Esophagus muscularis mucosa (tissue), 4 donors: ENCODE measurements around the gene PDZD11. TPM values are rescaled to one million over a fixed set of nuclear protein-coding genes. Genes with fewer than 3 reads are reported as not detected.
"Not testable (repeated sequence)": the region's sequence is repeated elsewhere in the genome, so short reads cannot be mapped to it uniquely, and the experiment has no call there.

Source experiments
- DNase-seq: peaks from one replicate; pipeline ENCODE4 v3.0.0-alpha.2; 2017; ENCODE audit errors: extremely low spot score
- H3K27ac ChIP-seq, 4 donors: fragments of 200-600 bp; sonication (generic); replicated peaks in 1 of 4; 1 replicate in 3 of 4; 2 replicates in 1 of 4; pipeline ENCODE4 v1.5.1; 2016 to 2019; ENCODE audit warnings: mild to moderate bottlenecking in 1 of 4
- H3K27me3 ChIP-seq, 4 donors: fragments of 200-600 bp; sonication (generic); one replicate each; pipeline versions ENCODE4 v1.5.1 to v1.6.0; 2016 to 2019
- H3K36me3 ChIP-seq, 4 donors: fragments of 200-600 bp; sonication (generic); one replicate each; pipeline ENCODE4 v1.5.1; 2016 to 2019
- H3K4me1 ChIP-seq, 4 donors: fragments of 200-600 bp; sonication (generic); one replicate each; pipeline ENCODE4 v1.5.1; 2016 to 2019
- H3K4me3 ChIP-seq, 4 donors: fragments of 200-600 bp; sonication (generic); 1 replicate in 2 of 4; 2 replicates in 2 of 4; pipeline ENCODE4 v1.5.1; 2016 to 2019; ENCODE audit warnings: mild to moderate bottlenecking in 4 of 4, moderate library complexity in 1 of 4
- H3K9me3 ChIP-seq, 4 donors: fragments of 200-600 bp; sonication (generic); 1 replicate in 3 of 4; 2 replicates in 1 of 4; pipeline ENCODE4 v1.5.1; 2016 to 2019
- CTCF ChIP-seq, 3 experiments: fragments of 200-600 bp in 2 of 3; fragments of 450-650 bp in 1 of 3; sonication (generic) in 2 of 3; IDR thresholded peaks; one replicate each; pipeline ENCODE4 v1.5.1; 2017 to 2019; ENCODE audit warnings: antibody characterized with exemption in 3 of 3, mild to moderate bottlenecking in 2 of 3, moderate library complexity in 1 of 3
- EP300 ChIP-seq: sonication (generic); formaldehyde crosslinking; IDR thresholded peaks from one replicate; pipeline ENCODE4 v1.6.1; 2017; ENCODE audit warnings: antibody characterized with exemption
- POLR2A ChIP-seq: fragments of 450-650 bp; IDR thresholded peaks from one replicate; pipeline ENCODE4 v1.6.1; 2017; ENCODE audit warnings: antibody characterized with exemption, moderate library complexity, mild to moderate bottlenecking, low read depth
- POLR2AphosphoS5 ChIP-seq, 2 donors: sonication (generic); formaldehyde crosslinking; IDR thresholded peaks; one replicate each; pipeline ENCODE4 v1.6.1; 2017; ENCODE audit warnings: antibody characterized with exemption in 2 of 2
- WGBS: methylation state at CpG from one replicate; pipeline ENCODE4 v1.1.5; 2018; 5-methylcytosine and 5-hydroxymethylcytosine counted together
- intact Hi-C: fragments of 100-400 bp; cut with DNase I; formaldehyde crosslinking; loops from one replicate; pipeline ENCODE4 v1.15.1; 2023
- total RNA-seq, 4 donors: library from RNA; depleted of rRNA; stranded (reverse); fragments of >200 nt; gene quantifications; one replicate each; pipeline versions ENCODE4 v1.1.0 to v1.2.1, GENCODE V29; 2016

Gene PDZD11
- total RNA-seq, 4 donors from 2014 or later: 26.0 to 32.9 (median 29.4) TPM

DNA sequence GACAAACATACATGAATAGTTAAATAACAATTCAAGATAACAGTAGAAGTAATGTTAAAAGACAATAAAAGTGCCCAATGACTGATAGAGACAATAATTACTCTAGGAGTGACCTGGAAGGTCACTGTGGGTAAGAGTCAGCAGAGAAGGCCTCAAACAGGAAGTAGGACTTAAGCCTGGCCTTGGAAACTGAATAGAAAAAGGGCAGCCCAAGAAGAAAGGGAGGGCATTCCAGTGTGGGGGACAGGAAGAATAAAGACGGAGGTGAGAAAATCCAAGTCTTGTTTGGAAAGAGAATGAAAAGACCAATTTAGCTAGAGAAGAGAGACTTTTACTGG, 35.7 kb downstream of the PDZD11 start:
- no peak overlapping the region for H3K4me3 ChIP-seq
- H3K27ac ChIP-seq: no peak overlapping the region
- TF ChIP-seq CTCF (IDR thresholded peaks at IDR 0.05) (no peak), EP300 (no peak), POLR2A (no peak), POLR2AphosphoS5 (IDR thresholded peaks at IDR 0.05) (no peak)
- no peaks in the 10 kb centered on the region for H3K4me1 ChIP-seq
- no peaks in the 10 kb centered on the region for H3K9me3 ChIP-seq
- WGBS: 82% methylated on average over 1 of the region's 1 CpG
- H3K36me3 ChIP-seq: no peaks in the 10 kb centered on the region
- intact Hi-C loops: no loop called here
- no peak for DNase-seq
- no peaks in the 10 kb centered on the region for H3K27me3 ChIP-seq

DNA sequence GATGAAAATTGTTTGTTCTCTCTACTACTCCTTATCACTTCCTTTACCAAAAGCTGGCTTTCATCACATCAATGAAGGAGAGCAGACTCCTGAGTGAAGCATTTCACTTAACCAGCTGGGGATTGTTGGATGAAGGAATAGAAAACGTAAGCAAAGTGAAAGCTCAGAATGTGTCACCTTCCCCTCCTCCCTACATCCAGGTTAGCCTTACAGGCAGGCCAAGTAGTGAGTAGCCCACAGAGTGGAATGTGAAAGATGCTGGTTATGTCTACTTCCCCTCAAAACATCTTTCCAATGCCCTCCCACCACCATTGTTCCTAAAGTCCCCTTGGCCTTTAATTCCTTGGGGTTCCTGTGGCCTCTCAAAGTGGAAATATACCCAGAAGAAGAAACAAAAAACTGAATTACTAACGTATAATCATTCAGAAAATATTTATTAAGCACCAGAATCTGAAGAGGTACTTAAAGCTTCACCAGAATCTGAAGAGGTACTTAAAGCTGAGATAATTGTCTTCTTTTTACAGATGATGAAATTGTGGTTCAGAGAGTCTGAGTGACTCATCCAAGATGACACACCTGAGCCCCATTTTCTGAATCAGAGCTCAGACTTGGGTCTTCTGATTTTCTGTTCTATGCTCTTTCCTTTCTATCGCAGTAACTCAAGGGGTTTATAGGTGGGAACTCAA, 36.2 kb downstream of the PDZD11 start:
- TF ChIP-seq POLR2AphosphoS5 (IDR thresholded peaks at IDR 0.05): no peak
- no peak for TF ChIP-seq EP300
- no peak for TF ChIP-seq CTCF (IDR thresholded peaks at IDR 0.05)
- TF ChIP-seq POLR2A: no peak
- intact Hi-C loops: no loop called here
- 83% methylated on average over 3 of the region's 3 CpGs for WGBS

DNA sequence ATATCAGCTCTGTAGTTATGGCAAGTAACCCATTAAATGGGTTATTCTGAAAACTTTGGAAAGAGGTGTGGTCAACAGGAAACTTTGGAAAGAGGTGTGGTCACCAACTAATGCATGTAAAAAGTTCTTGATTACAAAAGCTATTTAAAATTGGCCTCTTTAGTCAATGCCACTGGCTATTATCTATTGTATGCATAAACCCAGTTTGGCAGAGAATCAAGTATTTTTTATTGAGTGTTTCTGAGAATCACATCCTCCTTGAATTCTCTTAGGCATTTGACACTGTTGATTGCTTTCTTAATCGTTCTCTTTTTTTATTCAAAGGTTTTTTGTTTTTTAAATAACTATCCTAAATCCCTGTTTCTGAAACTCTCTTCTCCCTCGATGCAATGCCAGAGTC, 37.2 kb downstream of the PDZD11 start:
- Histone ChIP-seq H3K27me3 (no peaks in the 10 kb centered on the region), H3K4me3 (no peak overlapping the region), H3K36me3 (no peaks in the 10 kb centered on the region), H3K4me1 (no peaks in the 10 kb centered on the region), H3K27ac (no peak overlapping the region), H3K9me3 (no peaks in the 10 kb centered on the region)
- DNase-seq: no peak
- TF ChIP-seq POLR2AphosphoS5 (IDR thresholded peaks at IDR 0.05) (no peak), CTCF (IDR thresholded peaks at IDR 0.05) (no peak), EP300 (no peak), POLR2A (no peak)
- WGBS: 52% methylated on average over 2 of the region's 2 CpGs
- intact Hi-C loops: no loop called here

More for the DNA sequence above, 36.2 kb downstream of the PDZD11 start:
- Histone ChIP-seq H3K36me3 (no peaks in the 10 kb centered on the region), H3K4me1 (no peaks in the 10 kb centered on the region), H3K4me3 (no peak overlapping the region), H3K27ac (no peak overlapping the region), H3K9me3 (no peaks in the 10 kb centered on the region), H3K27me3 (no peaks in the 10 kb centered on the region)
- no peak for DNase-seq

GRCh38 chrX:70247252-70247651, 42.5 kb downstream of the PDZD11 start:
- no peak for DNase-seq
- intact Hi-C loops: no loop called here
- WGBS: 90% methylated on average over 2 of the region's 2 CpGs
- H3K36me3 ChIP-seq: no peaks in the 10 kb centered on the region
- H3K27me3 ChIP-seq: no peaks in the 10 kb centered on the region
- H3K27ac ChIP-seq: no peak overlapping the region
- TF ChIP-seq POLR2AphosphoS5 (IDR thresholded peaks at IDR 0.05): no peak
- TF ChIP-seq POLR2A: no peak
- no peak for TF ChIP-seq EP300
- TF ChIP-seq CTCF (IDR thresholded peaks at IDR 0.05): no peak
- H3K4me1 ChIP-seq: no peaks in the 10 kb centered on the region
- no peaks in the 10 kb centered on the region for H3K9me3 ChIP-seq
- H3K4me3 ChIP-seq: no peak overlapping the region

DNA sequence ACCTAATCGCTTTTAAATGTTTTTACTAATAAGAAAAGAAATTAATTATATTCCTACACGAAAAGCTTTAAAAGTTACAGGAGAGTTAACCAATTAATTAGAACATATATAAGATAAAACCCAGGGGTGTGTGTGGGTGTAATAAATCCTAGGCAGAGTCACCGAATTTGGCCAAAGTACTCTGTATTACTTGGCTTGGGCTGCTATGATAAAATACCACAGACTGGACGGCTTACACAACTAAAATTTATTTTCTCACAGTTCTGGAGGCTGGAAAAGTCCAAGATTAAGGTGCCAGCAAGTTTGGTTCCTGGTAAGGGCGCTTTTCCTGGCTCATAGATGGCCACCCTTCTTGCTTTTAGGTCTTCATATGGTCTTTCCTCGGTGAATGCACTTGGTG, 44.8 kb downstream of the PDZD11 start:
- H3K27me3 ChIP-seq: no peaks in the 10 kb centered on the region
- H3K27ac ChIP-seq: no peak overlapping the region
- no peaks in the 10 kb centered on the region for H3K36me3 ChIP-seq
- intact Hi-C loops: no loop called here
- no peak for DNase-seq
- 64% methylated on average over 6 of the region's 6 CpGs for WGBS
- H3K4me1 ChIP-seq: no peaks in the 10 kb centered on the region
- TF ChIP-seq EP300: no peak
- no peak for TF ChIP-seq POLR2A
- no peak for TF ChIP-seq POLR2AphosphoS5 (IDR thresholded peaks at IDR 0.05)
- TF ChIP-seq CTCF (IDR thresholded peaks at IDR 0.05): no peak
- no peak overlapping the region for H3K4me3 ChIP-seq
- no peaks in the 10 kb centered on the region for H3K9me3 ChIP-seq

DNA sequence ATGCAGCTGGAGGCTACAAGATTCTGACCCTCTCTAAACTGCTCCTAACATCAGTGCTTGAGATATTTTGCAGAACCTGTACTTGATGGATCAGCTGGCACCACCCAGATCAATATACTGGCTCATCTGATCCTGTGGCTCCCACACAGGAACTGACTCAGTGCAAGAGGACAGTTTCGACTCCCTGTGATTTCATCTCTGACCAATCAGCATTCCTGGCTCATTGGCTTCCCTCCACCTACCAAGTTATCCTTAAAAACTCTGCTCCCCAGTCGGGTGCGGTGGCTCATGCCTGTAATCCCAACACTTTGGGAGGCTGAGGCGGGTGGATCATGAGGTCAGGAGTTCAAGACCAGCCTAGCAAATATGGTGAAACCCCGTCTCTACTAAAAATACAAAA, 46.1 kb downstream of the PDZD11 start:
- H3K4me1 ChIP-seq, H3K4me3 ChIP-seq, H3K9me3 ChIP-seq, H3K36me3 ChIP-seq, DNase-seq, intact Hi-C loops, H3K27ac ChIP-seq, H3K27me3 ChIP-seq: not testable (repeated sequence)
- WGBS: 70% methylated on average over 5 of the region's 5 CpGs
